Left renal cortex interstitium (tissue), 4 donors: ENCODE measurements around the gene ALMS1. TPM values are rescaled to one million over a fixed set of nuclear protein-coding genes. Genes with fewer than 3 reads are reported as not detected.

Source experiments
- polyA plus RNA-seq, 4 donors: library from polyadenylated mRNA; unstranded; fragments of 120-200 nt; gene quantifications; one replicate each; pipeline ENCODE4 v1.2.1, GENCODE V29; 2013; ENCODE audit not compliant: insufficient read length in 4 of 4

Gene ALMS1
- polyA plus RNA-seq, 4 donors = 36.0 to 40.7 (median 39.3) TPM

Other genes with a start within 250 kb of the ALMS1 start
- under 1 TPM in 2 of 4 donors, not detected in 2; 0.06 to 0.17 TPM for gene NOTO, start 183.3 kb upstream of the ALMS1 start, polyA plus RNA-seq
- 10 to 100 TPM; 34.1 to 43.2 (median 38.2) TPM for gene SMYD5, start 171.6 kb upstream of the ALMS1 start, polyA plus RNA-seq
- gene PRADC1, start 152.6 kb upstream of the ALMS1 start, polyA plus RNA-seq = 10 to 100 TPM; 12.2 to 17.8 (median 14.4) TPM
- 100 to 1,000 TPM; 235 to 265 (median 238) TPM for gene CCT7, start 151.5 kb upstream of the ALMS1 start, polyA plus RNA-seq
- 1 to 10 TPM; 1.7 to 3.5 (median 2.4) TPM for gene FBXO41, start 101.4 kb upstream of the ALMS1 start, polyA plus RNA-seq
- not detected for gene EGR4, start 92.3 kb upstream of the ALMS1 start, polyA plus RNA-seq